Osteocyte (in vitro differentiated cells): Measurements from ENCODE around the gene ANO2. TPM values are rescaled to one million over a fixed set of nuclear protein-coding genes. Genes with fewer than 3 reads are reported as not detected.

Source experiments
- DNase-seq: peaks from one replicate; pipeline ENCODE4 v3.0.0; 2021; ENCODE audit warnings: mixed read lengths; ENCODE audit not compliant: unreplicated experiment; ENCODE audit errors: extremely low spot score
- H3K27ac Mint-ChIP-seq: one replicate; pipeline ENCODE4 v1.8.0; 2021; ENCODE audit warnings: mild to moderate bottlenecking, mixed read lengths; ENCODE audit not compliant: unreplicated experiment
- H3K27me3 Mint-ChIP-seq: one replicate; pipeline ENCODE4 v1.8.0; 2021; ENCODE audit warnings: mixed read lengths; ENCODE audit not compliant: unreplicated experiment
- H3K36me3 Mint-ChIP-seq: one replicate; pipeline ENCODE4 v1.8.0; 2021; ENCODE audit warnings: mixed read lengths; ENCODE audit not compliant: unreplicated experiment
- H3K4me1 Mint-ChIP-seq: one replicate; pipeline ENCODE4 v1.8.0; 2021; ENCODE audit warnings: mixed read lengths; ENCODE audit not compliant: unreplicated experiment
- H3K4me3 Mint-ChIP-seq: one replicate; pipeline ENCODE4 v1.8.0; 2021; ENCODE audit warnings: mild to moderate bottlenecking, moderate library complexity, mixed read lengths; ENCODE audit not compliant: unreplicated experiment
- H3K9me3 Mint-ChIP-seq: one replicate; pipeline ENCODE4 v1.8.0; 2021; ENCODE audit warnings: mixed read lengths; ENCODE audit not compliant: unreplicated experiment
- total RNA-seq: library from RNA; stranded (reverse); gene quantifications from 2 replicates; pipeline ENCODE4 v1.2.1, GENCODE V29; 2021
- TF ChIP-seq, protein P1 (sequence below): fragments of 200-600 bp; sonication (generic); IDR thresholded peaks from 2 replicates; pipeline ENCODE4 v1.5.0; 2021; ENCODE audit warnings: antibody characterized with exemption, mild to moderate bottlenecking, moderate library complexity

ANO2 gene
- total RNA-seq, 1 donor from 2014 or later, result 0.59 TPM

DNA sequence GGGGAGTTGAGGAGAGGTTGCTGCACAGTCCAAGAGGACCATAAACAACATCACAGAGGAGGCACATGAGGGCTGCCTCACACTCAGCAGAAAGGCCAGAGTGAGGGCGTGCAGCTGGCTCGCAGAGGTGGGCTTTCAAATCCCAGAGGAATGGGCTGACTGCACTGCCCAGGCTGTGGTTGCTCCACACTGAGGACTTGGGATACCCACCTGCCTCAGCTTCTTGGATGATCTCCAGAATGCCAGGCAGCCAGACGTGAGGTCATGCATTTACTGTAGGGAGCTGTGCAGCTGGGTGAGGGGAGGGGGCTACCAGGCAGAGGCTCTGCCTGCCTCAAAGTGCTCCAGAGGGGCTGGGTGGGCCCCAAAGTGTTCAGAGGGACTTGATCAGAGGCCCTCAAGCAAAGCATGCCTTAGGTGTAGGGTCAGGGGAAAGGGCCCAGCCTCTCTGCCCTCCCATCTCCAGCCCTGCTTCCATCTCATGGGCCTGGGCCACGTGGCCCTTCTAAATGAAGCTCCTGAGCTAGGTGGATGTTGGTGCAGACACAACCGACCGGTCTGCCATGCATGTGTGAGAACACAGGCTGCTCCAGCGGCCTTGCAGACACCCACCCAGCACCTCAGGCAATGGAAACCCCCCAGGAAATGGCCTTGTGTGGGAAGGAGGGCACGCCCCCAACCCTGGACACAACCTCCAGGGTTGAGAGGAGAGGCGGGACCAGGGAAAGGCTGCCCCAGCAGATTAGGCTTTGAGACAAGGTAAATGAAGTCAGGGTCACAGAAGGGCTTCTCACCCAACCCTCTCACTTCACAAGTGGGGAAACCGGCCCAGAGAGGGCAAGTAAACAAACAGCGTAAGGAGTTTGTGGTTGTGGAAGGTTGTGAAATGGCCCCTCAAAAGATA lies 422.4 kb downstream of the ANO2 start:
- peak; percentile 73 for DNase-seq
- H3K27ac Mint-ChIP-seq, result no peak overlapping the region
- H3K9me3 Mint-ChIP-seq, result no peaks in the 10 kb centered on the region
- TF ChIP-seq, protein P1, sequence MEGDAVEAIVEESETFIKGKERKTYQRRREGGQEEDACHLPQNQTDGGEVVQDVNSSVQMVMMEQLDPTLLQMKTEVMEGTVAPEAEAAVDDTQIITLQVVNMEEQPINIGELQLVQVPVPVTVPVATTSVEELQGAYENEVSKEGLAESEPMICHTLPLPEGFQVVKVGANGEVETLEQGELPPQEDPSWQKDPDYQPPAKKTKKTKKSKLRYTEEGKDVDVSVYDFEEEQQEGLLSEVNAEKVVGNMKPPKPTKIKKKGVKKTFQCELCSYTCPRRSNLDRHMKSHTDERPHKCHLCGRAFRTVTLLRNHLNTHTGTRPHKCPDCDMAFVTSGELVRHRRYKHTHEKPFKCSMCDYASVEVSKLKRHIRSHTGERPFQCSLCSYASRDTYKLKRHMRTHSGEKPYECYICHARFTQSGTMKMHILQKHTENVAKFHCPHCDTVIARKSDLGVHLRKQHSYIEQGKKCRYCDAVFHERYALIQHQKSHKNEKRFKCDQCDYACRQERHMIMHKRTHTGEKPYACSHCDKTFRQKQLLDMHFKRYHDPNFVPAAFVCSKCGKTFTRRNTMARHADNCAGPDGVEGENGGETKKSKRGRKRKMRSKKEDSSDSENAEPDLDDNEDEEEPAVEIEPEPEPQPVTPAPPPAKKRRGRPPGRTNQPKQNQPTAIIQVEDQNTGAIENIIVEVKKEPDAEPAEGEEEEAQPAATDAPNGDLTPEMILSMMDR, result no peak
- H3K36me3 Mint-ChIP-seq, result no peaks in the 10 kb centered on the region
- peaks cover 8% of the 10 kb centered on the region for H3K4me1 Mint-ChIP-seq
- H3K4me3 Mint-ChIP-seq, result no peak overlapping the region
- H3K27me3 Mint-ChIP-seq, result peaks cover 6% of the 10 kb centered on the region

DNA sequence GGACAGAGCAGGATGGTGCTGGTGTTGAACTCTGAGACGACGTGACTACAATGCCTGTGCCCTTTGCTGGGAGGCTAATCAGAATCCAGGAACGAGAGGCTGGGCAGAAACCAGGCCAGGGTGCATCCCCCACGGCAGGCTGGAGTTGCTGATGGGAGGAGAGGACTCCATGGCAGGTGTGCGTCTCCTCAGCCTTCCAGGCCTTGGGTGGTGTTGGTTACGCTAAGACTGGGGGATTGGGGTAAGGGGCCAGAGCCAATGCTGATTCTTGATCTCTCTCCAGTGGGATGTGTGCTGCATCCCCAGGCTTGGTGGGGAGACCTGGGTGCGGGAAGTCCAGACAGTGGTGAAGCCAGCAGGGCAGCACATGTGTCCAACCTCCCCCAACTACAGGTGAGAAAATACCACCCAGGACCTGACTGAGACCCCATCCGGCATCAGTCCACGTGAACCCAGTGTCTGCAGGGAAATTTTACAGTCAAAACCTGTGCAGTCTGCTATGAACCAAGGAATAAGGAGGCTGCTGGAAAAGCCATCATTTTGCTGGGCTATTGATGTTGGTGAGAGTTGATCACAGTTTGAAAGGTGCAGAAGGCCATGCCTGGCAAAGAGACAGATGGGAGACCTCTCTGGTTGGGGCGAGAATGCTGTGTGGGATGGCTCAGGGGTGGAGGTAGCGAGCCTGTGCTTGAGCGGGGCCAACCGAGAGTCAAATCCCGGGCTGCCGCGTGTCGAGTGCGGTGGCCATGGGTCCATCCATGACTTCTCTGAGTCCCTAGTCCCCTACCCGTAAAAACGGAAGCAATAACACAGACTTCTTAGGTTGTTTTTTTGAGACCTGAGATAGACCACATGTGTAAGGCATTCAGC lies 423.4 kb downstream of the ANO2 start:
- Mint-ChIP-seq H3K9me3 (no peaks in the 10 kb centered on the region), H3K27ac (no peak overlapping the region), H3K27me3 (no peaks in the 10 kb centered on the region), H3K36me3 (no peaks in the 10 kb centered on the region), H3K4me1 (peaks cover 8% of the 10 kb centered on the region), H3K4me3 (no peak overlapping the region)
- peak; percentile 74 for DNase-seq
- TF ChIP-seq, protein P1, result no peak

DNA sequence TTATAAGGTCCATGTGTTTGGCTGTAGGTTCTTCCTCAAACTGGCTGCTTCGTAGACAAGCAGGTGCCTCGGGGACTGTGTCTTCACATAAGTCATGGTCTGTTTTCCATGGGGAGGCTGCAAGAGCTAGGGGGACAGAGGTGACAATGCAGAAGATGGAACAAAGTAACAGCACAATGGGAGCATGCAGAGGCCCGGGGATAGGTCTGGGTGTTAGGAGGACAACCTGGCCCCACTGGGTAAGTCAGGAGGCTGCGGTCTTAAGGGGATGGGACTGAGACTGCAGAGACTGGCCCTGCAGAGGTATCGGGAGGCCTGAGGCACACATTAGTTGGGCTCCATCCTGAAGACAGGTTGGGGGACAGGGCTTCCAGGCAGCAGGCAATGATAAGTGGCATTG lies 424.2 kb downstream of the ANO2 start:
- TF ChIP-seq, protein P1, result no peak
- Mint-ChIP-seq H3K9me3 (no peaks in the 10 kb centered on the region), H3K36me3 (no peaks in the 10 kb centered on the region), H3K27ac (no peak overlapping the region), H3K27me3 (no peaks in the 10 kb centered on the region), H3K4me1 (peaks cover 11% of the 10 kb centered on the region), H3K4me3 (no peak overlapping the region)
- peak; percentile 68 for DNase-seq

DNA sequence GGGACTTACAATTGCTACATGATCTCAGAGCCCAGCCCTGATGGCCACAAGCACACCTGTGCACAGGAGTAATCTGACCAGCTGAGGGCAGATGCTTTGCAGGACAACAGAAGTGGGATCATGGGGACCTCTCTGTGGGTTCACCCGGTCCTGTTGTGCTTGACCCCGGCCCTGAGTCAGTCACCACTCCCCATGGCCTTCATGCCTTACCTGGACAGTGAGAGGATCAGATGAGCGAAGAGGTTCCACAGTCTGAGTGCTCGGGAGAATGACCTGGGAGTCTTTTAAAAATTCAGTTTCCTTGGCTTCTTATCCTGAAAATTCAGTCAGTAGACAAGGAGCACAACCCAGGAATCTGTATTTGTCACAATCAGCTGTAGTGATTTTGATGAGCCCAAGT lies 425.0 kb downstream of the ANO2 start:
- TF ChIP-seq, protein P1, result no peak
- peaks cover 11% of the 10 kb centered on the region for H3K4me1 Mint-ChIP-seq
- no peaks in the 10 kb centered on the region for H3K27me3 Mint-ChIP-seq
- peak; percentile 40 for DNase-seq
- no peak overlapping the region for H3K27ac Mint-ChIP-seq
- no peaks in the 10 kb centered on the region for H3K9me3 Mint-ChIP-seq
- H3K36me3 Mint-ChIP-seq, result no peaks in the 10 kb centered on the region
- H3K4me3 Mint-ChIP-seq, result no peak overlapping the region
